ENCODE measurements around the gene ADH1B.
"Not testable (repeated sequence)": the region's sequence is repeated elsewhere in the genome, so short reads cannot be mapped to it uniquely, and the experiment has no call there.

Gene ADH1B
- total RNA-seq, result 0 reads per million in 3 experiments

DNA sequence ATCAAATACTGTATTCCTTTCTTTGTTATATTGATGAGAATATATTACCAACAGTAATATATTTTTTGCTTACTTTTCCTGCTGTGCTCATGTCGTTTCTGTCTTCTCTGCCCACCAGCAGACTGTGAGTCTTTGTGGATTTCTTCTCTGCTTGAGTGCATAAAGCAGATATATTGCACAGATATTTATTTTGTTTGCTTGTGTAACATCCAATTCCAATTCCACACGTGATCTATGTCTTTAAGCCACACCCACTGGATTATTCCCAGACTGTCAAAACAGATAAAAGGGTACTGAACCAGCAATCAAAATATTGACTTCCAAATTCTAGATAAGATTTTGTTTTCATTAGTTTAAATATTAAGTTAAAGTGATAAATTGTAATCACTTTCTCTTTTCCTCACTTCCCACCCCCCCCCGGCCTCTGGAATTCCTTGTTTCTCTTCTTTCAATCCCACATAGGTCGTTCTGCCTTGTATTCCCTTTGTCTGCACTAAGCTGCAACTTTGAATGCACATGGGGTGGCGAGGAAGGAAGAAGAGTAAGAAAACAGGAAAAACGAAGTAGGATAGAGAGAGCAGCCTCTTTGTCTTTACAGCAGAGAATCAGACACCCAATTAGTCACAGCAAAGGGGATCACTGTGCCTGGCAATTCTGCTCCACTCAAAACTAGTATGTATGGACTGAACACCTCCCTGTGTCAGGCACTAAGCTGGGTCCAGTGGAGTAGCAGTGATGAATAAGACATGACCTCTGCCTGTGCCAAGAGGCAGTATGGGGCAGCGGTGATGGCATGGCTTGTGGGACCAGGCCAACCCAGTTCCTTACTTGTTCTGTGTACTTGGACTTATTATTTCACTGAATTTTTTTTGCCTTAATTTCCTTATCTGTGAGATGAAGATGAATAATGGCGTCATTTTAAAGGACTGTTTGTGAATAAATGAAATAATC lies at the start of gene ADH1B:
Gene ADH1B, minus strand, starts transcription at position 161 of the 951 bp plus-strand sequence. Its CDS starts 70 bp downstream, at position 91.
- no peak for DNase-seq

DNA sequence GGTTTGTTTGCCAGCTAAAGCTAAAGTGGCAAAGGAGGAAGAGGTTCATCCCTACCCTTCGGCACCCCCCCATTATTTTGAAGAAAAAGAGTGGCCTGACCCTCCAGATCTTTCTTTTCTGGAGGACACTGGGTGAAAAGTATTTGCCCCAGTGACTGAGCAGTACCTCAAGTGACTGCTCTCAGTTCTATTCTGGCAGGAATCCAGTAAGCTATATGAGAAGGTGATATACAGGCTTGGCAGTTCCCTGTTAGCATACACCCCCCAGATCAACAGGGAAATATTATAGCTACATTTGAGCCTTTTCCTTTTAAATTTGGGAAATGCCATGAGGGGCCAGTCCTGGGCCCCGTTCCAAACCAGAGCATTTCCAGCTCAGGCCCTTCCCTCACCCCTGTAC lies 46.6 kb upstream of the ADH1B start:
- not testable (repeated sequence) for DNase-seq

DNA sequence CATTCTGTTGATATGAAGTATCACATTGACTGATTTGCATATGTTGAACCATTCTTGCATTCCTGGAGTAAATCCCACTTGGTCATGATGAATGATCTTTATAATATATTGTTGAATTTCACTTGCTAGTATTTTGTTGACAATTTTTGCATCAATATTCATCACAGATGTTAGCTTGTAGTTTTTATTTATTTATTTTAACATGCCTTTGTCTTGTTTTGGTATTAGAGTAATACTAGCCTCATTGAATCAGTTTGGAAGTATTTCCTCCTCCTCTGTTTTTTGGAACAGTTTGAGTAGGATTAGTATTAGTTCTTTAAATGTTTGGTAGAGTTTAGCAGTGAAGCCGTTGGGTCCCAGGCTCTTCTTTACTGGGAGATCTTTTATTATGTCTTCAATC lies 45.3 kb upstream of the ADH1B start:
- DNase-seq, result no peak

DNA sequence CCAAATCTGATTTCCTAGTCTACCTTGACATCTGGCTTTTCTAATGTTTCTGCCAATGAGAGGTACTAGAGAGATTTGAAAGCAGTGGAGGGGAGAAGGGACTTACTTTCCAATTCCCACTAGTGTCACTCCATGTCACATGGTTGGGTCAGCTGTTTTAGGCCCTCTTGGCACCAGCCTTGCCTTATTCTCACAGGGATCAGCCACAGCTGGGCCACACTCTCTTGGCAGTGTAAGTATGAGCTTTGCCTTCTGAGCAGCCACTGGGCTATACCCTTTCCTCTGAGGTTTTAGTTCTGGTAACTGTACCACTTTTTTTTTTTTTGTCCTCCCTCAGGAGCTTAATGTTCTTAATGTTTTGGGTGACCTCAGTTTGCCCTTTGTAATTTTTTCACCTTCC lies 41.6 kb upstream of the ADH1B start:
- DNase-seq, result no peak

DNA sequence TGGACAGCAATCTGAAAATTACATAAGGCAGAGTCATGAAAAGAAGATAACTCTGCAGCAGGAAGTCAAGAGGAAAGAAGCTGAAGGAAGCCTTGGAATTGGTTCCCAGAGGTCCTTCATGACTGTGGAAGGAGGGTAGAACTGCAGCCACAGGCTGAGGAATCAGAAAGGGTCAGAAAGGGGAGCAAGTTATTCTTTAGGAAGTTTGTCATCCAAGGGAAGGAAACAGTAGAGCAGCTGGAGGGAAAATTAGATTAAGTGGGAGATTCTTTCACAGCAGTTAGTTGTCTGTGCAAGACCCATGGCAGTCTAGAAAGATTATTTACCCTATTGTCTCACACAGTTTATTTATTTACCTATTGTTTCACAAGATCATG lies 40.7 kb upstream of the ADH1B start:
- DNase-seq, result no peak

DNA sequence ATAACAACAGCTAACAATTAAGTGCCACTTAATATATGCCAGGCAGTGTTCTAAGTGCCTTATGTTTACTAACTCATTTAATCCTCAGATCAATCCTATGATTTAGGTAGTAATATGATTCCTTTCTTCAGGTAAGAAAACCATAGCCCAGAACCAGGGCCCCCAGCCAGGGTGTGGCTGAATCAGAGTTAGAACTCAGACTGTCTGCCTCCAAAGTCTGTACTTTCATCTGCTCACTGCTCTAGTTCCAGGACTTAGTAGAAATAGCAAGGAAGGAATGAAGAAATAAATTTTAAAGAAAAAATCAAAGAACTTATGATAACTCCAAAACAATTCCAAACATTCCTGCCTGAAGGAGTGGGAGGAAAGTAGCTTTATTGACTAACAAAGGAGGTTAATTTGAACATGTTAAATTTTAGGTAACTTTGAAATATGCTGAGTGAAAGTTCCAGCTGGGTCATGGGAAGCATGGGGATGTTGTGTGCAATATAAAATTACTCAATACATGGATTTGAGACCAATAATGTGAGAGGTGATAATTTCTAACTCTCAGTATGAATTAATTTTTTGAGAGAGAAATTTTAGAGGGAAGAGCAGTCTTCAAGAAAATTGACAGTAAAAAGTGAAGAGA lies 40.2 kb upstream of the ADH1B start:
- no peak for DNase-seq

DNA sequence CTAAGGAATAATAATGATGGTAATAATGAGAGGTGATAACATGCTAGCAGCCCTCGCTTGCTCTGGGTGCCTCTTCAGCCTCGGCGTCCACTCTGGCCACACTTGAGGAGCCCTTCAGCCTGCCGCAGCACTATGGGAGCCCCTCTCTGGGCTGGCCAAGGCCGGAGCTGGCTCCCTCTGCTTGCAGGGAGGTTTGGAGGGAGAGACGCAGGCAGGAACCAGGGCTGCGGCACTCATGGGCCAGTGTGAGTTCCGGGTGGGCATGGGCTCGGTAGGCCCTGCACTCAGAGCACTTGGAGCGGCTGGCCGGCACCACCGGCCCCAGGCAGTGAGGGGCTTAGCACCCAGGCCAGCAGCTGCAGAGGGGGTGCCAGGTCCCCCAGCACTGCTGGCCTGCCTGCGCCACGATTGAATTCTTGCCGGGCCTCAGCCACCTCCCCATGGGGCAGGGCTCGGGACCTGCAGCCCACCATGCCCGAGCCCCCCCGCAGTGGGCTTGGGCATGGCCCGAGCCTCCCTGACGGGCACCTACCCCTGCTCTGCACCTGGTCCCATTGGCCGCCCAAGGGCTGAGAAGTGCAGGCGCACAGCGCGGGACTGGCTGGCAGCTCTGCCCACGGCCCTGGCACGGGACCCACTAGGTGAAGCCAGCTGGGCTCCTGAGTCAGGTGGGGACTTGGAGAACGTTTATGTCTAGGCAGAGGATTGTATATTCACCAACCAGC lies 38.4 kb upstream of the ADH1B start:
- no peak for DNase-seq

DNA sequence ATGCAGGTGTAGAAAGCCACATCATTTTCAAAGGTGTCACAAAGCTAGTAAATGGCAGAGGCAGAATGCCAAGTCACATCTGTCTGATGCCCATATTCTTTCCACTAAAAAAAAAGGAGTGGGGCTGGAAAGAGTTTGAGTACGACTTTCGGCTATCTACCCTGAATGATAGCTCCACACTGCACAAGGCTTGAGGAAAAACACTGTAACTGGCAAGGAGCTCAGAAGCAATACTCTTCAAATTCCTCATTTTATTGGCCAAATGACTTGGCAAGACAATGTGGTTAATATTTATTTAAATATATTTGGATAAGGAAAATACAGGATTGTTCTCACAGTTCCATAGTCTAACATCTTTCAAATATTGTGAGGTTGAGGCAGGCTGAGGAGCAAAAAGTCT lies 36.7 kb upstream of the ADH1B start:
- no peak for DNase-seq

DNA sequence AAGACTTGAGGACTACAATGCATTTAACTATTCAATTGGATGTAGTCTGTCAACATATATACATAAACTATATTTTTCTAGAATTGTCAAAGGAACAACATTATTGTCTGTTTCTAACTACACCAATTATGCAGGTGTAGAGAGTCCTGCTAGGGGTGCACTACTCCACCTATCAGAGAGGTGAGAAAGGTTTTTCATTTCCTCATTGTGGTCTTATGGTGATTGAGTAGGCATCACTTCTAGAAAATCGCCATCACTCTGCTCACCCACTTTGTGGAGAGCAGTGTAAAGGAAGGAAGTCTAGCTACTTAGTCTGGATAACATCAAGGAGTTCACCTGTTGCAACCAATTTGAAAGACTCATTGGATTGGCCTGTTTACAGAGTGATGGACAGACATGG lies 35.8 kb upstream of the ADH1B start:
- no peak for DNase-seq

DNA sequence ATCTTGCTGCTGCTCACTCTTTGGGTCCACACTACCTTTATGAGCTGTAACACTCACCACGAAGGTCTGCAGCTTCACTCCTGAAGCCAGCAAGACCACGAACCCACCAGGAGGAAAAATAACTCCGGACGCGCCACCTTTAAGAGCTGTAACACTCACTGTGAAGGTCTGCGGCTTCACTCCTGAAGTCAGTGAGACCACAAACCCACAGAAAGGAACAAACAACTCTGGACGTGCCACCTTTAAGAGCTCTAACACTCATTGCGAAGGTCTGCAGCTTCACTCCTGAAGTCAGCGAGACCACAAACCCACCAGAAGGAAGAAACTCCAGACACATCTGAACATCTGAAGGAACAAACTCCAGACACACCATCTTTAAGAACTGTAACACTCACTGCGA lies 34.9 kb upstream of the ADH1B start:
- not testable (repeated sequence) for DNase-seq

DNA sequence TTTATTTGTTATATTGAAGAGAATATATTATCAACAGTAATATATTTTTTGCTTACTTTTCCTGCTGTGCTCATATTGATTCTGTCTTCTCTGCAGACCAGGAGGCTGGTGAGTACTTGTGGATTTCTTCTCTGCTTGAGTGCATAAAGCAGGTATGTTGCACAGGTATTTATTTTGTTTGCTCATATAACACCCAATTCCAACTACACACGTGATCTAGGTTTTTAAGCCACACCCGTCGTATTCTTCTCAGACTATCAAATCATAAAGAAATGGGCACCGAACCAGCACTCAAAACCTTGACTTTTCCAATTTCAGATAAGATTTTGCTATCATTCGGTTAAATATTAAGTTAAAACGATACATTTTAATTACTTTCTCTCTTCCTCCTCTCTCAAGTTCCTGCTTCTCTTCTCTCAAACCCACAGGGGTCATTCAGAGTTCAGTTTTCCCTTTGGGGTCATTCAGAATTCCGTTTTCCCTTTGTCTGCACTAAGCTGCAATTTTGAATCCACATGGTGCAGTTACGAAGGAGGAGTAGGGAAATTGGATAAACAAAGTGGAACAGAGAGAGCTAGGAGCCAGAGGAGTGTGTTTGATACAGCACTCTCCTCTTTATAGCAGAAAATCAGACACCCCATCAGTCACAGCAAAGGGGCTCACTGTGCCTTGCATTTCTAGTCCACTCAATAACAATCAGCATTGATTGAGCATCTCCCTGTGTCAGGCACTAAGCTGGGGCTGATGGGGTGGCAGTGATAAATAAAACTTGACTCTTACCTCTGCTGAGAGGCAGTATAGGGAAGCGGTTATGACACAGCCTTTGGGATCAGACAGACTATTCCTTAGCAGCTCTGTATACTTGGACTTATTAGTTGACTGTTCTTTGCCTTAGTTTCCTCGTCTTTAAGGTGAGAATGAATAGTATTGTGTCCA lies 31.7 kb upstream of the ADH1B start, which contains the start of gene ADH1C:
Gene ADH1C, minus strand, starts transcription at position 145 of the 936 bp plus-strand sequence. Its CDS starts 71 bp downstream, at position 74.
- DNase-seq, result no peak

DNA sequence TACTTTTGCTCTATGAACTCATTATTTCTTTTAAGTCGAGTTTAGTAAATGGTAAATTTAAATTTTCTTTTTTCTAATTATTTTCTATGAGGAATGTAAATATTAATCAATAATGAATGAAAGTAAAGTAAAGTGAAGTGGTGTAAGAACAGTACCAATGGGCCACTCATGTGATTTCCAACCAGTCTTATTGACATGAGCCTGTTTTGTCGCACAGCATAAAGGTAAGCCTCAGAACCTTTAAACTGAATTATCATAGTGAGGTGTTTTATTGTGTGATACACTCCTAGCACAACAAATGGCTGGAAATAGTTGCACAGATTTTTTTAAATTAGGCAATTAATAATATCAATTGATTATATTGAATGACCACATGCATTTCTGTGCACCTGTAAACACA lies 30.3 kb upstream of the ADH1B start:
- DNase-seq, result no peak

DNA sequence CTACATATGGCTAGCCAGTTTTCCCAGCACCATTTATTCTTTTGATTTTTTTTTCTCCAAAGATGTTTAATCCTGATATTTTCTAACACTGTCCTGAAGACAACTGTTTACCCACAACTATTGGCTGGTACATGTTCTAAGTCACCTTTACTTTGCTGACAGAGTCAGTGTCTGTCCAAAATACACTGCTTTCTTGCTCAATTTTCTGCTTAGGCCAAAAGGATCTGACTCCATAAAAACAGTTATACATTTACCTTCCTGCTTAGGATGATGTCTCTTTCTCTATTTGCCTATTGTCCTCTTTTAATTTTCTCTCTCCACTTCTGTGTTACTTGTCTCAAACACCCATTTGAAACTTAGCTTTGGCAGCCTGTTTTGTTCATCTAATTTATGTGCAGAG lies 28.1 kb upstream of the ADH1B start:
- no peak for DNase-seq

DNA sequence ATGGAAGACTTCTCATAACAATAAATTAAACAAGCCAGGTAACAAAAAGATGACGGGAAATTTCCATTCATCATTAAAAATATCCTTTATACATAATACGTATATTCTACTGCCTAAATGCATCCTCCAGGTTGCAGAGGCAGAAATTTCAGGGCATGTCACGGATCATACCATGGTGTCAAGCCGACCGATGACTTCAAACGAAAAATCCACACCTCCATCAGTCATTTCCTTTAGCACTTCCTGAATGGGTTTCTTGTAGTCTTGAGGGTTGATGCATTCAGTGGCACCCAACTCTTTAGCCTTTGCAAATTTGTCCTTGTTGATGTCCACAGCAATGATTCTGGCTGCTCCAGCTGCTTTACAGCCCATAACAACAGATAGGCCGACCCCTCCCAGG lies 21.4 kb upstream of the ADH1B start:
- not testable (repeated sequence) for DNase-seq

DNA sequence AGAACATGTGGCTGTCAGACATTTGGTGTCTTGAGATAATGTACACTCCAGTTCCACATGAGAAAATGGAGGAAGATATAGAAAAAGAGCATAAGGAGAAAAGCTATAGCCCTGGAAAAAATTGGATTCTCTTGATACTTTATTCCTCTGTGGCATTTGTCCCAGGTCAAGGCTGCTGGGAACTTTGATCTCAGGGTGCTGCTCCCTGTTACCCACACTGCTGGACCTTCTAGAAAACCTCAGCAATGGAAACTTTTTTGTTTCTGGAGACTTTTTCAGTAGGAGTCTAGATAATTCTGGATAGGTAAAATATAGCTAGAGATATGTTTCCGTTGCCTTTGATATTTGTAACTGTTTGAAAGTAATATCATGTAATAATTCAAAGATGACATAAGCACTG lies 20.2 kb upstream of the ADH1B start:
- no peak for DNase-seq

DNA sequence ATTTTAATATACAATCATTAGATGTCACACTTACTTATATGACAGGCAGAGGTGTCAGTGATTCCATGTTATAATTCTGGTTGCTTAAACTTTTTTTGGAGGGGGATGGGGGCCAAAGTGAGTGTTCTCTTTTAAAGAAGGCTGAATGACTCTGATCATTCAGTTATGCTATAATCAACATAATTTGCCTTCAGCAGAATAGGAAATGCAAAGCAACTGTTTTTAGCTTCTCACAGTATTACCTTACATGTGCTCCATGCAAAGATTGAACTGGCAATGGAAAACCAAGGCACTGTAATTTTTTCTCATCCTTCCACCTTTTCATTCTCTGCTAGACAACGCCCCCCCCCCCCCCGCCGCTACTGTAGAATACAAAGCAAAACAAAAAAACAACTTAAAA lies 18.0 kb upstream of the ADH1B start:
- no peak for DNase-seq

DNA sequence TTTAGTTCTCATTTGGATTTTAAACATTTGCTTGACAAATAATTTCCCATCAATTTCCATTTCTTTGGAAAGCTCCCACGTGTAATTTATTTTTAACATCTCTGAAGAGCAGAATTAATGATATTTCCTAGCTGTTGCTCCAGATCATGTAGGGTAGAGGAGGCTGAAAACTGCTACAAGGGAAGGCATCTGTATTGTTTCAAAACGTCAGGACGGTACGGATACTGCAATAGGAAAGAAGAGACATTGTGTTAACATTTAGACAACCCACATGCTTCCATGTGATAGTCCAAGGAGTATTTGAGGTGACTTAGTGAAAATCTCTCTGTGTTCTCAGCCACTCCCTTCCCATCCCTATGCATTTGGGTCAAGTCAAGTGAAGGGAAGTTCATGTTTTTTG lies 15.4 kb upstream of the ADH1B start:
- DNase-seq, result no peak

DNA sequence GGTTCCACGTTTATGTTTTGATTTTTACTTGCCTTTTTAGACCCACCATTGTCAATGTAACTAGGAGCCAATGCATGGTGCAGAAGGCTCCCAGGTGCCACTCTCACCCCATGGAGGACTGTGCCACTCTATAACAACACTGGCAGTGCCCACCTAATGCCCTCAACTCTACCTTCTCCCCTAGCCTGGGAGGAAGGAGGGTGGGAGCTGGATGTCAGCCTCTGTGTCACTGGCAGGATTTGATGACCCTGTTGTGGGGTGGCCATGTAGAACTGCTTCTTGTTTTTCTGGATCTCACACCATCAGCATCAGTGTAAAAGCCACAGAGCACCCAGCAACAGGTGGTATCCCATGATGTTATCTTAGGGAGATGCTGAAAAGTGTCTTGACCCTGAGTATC lies 13.7 kb upstream of the ADH1B start:
- no peak for DNase-seq

DNA sequence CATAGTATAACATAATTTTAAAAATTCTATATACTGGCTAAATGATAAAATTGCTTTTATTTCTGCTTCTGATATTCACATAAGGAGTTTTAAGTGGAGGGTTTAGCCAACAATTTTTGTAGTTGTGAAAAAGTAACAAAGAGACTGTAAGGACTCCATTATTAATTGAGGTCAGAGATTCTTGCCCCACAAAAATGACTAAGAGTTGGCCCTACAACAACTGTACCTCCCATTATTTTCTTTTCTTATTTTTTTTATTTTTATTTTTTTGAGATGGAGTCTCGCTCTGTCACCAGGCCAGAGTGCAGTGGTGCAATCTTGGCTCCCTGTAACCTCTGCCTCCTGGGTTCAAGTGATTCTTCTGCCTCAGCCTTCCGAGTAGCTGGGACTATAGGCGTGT lies 9.4 kb upstream of the ADH1B start:
- no peak for DNase-seq

DNA sequence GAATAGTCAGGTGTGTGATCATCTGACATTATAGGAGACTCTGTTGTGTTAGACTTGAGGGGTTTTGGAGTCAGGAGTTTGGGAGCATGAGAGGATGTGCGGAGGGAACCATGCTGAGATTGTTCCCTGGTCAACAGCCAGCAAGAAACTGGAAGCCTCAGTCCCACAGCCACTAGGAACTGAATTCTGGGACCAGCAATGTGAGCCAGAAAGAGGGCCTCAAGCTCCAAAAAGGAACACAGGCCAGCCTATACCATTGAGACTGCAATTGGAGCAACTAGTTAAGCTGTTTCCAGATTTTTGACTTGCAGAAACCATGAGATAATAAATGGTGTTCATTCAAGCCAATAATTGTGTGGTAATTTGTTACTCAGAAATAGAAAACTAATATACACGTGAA lies 8.7 kb upstream of the ADH1B start:
- no peak for DNase-seq

DNA sequence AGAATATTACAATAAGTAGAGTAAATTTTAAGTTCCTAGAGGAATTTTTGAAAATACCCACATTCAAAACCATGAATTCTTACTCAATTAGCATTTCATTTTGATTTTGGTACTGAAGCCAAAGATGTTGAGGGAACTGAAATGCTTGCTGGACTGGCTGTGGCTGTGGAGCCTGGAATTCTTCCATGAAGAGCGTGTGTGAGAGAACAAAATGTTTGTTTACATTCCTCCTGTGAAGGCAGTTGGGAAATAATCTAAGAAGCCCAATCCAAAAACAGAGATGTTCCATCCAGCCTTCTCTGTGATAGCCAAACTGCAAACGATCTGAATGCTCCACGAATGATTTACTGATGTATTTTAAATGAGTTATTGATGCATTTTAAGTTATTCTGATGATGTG lies 3.8 kb upstream of the ADH1B start:
- DNase-seq, result no peak

DNA sequence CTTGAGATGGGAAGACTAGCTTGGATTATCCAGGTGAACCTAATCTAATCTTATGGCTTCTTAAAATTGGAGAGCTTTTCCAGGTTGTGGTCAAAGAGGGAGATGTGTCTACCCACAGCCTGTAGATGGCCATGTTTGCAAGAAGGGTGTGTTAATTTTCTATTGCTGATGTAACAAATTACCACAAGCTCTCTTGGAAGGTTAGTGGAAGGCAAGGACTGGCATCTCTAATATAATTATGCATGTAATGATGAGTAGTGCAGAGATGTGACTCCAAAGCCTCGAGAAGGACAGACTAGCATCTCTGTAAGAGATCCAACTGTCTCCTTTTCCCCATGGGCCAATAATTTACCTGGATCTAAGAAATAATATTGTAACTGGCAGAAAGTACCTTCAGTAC lies 3.2 kb upstream of the ADH1B start:
- no peak for DNase-seq
